H9 (cell line): ENCODE data around the gene P3H2. TPM values are rescaled to one million over a fixed set of nuclear protein-coding genes. Genes with fewer than 3 reads are reported as not detected.

Source experiments
- DNase-seq: peaks from one replicate; pipeline ENCODE4 v3.0.0-alpha.2; 2017
- H2AFZ ChIP-seq: one replicate; pipeline ENCODE4 v1.6.1; 2013; ENCODE audit warnings: mild to moderate bottlenecking, low read length, control low read depth, moderate library complexity
- H2AK5ac ChIP-seq: 2 replicates; pipeline ENCODE4 v1.6.1; 2013; ENCODE audit warnings: low read length, control low read depth, mixed read lengths; ENCODE audit not compliant: insufficient read length
- H2BK120ac ChIP-seq: one replicate; pipeline ENCODE4 v1.6.1; 2013; ENCODE audit warnings: low read depth, mild to moderate bottlenecking, low read length, control low read depth, inconsistent platforms; ENCODE audit not compliant: poor library complexity, severe bottlenecking
- H2BK12ac ChIP-seq: 2 replicates; pipeline ENCODE4 v1.6.1; 2013; ENCODE audit warnings: low read length, control low read depth, mixed read lengths, low read depth; ENCODE audit not compliant: insufficient read length
- H2BK15ac ChIP-seq: 2 replicates; pipeline ENCODE4 v1.6.1; 2013; ENCODE audit warnings: low read depth, low read length, control low read depth
- H2BK20ac ChIP-seq: one replicate; pipeline ENCODE4 v1.6.1; 2013; ENCODE audit warnings: low read depth, mild to moderate bottlenecking, low read length, control low read depth, inconsistent platforms; ENCODE audit not compliant: poor library complexity, severe bottlenecking
- H2BK5ac ChIP-seq: 2 replicates; pipeline ENCODE4 v1.6.1; 2013; ENCODE audit warnings: low read length, control low read depth, mixed read lengths; ENCODE audit not compliant: insufficient read length
- H3K14ac ChIP-seq: 2 replicates; pipeline ENCODE4 v1.6.1; 2013; ENCODE audit warnings: low read length, control low read depth; ENCODE audit not compliant: insufficient read depth
- H3K18ac ChIP-seq: 2 replicates; pipeline ENCODE4 v1.6.1; 2013; ENCODE audit warnings: low read depth, mild to moderate bottlenecking, mixed read lengths, low read length, control low read depth; ENCODE audit not compliant: insufficient read length
- H3K23ac ChIP-seq: 2 replicates; pipeline ENCODE4 v1.6.1; 2013; ENCODE audit warnings: low read length, control low read depth, mixed read lengths, low read depth; ENCODE audit not compliant: insufficient read length
- H3K23me2 ChIP-seq: 2 replicates; pipeline ENCODE4 v1.6.1; 2013; ENCODE audit warnings: low read depth, mild to moderate bottlenecking, mixed read lengths, low read length, control low read depth; ENCODE audit not compliant: insufficient read length, poor library complexity, severe bottlenecking
- H3K27ac ChIP-seq: 2 replicates; pipeline ENCODE4 v1.5.1; 2013; ENCODE audit warnings: low read length, control low read depth, mixed read lengths, low read depth; ENCODE audit not compliant: insufficient read length
- H3K27me3 ChIP-seq: 2 replicates; pipeline ENCODE4 v1.6.1; 2013; ENCODE audit warnings: low read length, control low read depth, inconsistent platforms; ENCODE audit not compliant: insufficient read depth
- H3K4ac ChIP-seq: 2 replicates; pipeline ENCODE4 v1.6.1; 2013; ENCODE audit warnings: low read depth, mild to moderate bottlenecking, control low read depth, inconsistent platforms, low read length, moderate library complexity
- H3K4me1 ChIP-seq: 2 replicates; pipeline ENCODE4 v1.6.1; 2013; ENCODE audit warnings: low read length, control low read depth, inconsistent platforms; ENCODE audit not compliant: insufficient read depth
- H3K4me2 ChIP-seq: 2 replicates; pipeline ENCODE4 v1.6.1; 2013; ENCODE audit warnings: low read length, control low read depth, mixed read lengths; ENCODE audit not compliant: insufficient read length, insufficient read depth
- H3K56ac ChIP-seq: 2 replicates; pipeline ENCODE4 v1.6.1; 2013; ENCODE audit warnings: low read depth, mild to moderate bottlenecking, mixed read lengths, low read length, control low read depth; ENCODE audit not compliant: insufficient read length
- H3K79me1 ChIP-seq: 2 replicates; pipeline ENCODE4 v1.6.1; 2013; ENCODE audit warnings: low read depth, mild to moderate bottlenecking, moderate library complexity, low read length, control low read depth, inconsistent platforms; ENCODE audit not compliant: insufficient read depth, poor library complexity, severe bottlenecking
- H3K79me2 ChIP-seq: 2 replicates; pipeline ENCODE4 v1.6.1; 2013; ENCODE audit warnings: low read length, control low read depth, inconsistent platforms; ENCODE audit not compliant: insufficient read depth
- H3K9ac ChIP-seq: 2 replicates; pipeline ENCODE4 v1.6.1; 2013; ENCODE audit warnings: low read length, control low read depth, mixed read lengths; ENCODE audit not compliant: insufficient read length; ENCODE audit errors: extremely low read depth
- H3K9me3 ChIP-seq: one replicate; pipeline ENCODE4 v1.6.1; 2013; ENCODE audit warnings: low read depth, low read length, inconsistent platforms; ENCODE audit not compliant: control insufficient read depth
- H3T11ph ChIP-seq: one replicate; pipeline ENCODE4 v1.6.1; 2013; ENCODE audit warnings: mild to moderate bottlenecking, low read length, control low read depth, inconsistent platforms
- H4K20me1 ChIP-seq: one replicate; pipeline ENCODE4 v1.6.1; 2013; ENCODE audit not compliant: control insufficient read depth, insufficient read length, insufficient read depth
- H4K5ac ChIP-seq: 2 replicates; pipeline ENCODE4 v1.6.1; 2013; ENCODE audit warnings: low read depth, mild to moderate bottlenecking, mixed read lengths, low read length, control low read depth; ENCODE audit not compliant: insufficient read length
- H4K8ac ChIP-seq: replicated peaks from 2 replicates; pipeline ENCODE4 v1.6.1; 2013; ENCODE audit warnings: low read length, control low read depth, mixed read lengths, low read depth; ENCODE audit not compliant: insufficient read length
- H4K91ac ChIP-seq: 2 replicates; pipeline ENCODE4 v1.6.1; 2013; ENCODE audit warnings: low read depth, mild to moderate bottlenecking, moderate library complexity, mixed read lengths, low read length, control low read depth; ENCODE audit not compliant: insufficient read length
- H3K27ac Mint-ChIP-seq, 3 experiments: 2 replicates in 2 of 3; 3 replicates in 1 of 3; pipeline ENCODE4 v1.8.0; 2020 to 2021; ENCODE audit warnings: mixed read lengths in 3 of 3, mild to moderate bottlenecking in 1 of 3, moderate library complexity in 1 of 3
- H3K27me3 Mint-ChIP-seq: 2 replicates; pipeline ENCODE4 v1.8.0; 2021; ENCODE audit warnings: low read depth, mild to moderate bottlenecking, moderate library complexity, mixed read lengths
- H3K36me3 Mint-ChIP-seq, 3 experiments: 2 replicates in 2 of 3; 3 replicates in 1 of 3; pipeline ENCODE4 v1.8.0; 2020 to 2021; ENCODE audit warnings: low read depth in 3 of 3, mixed read lengths in 3 of 3; ENCODE audit not compliant: insufficient read depth in 1 of 3
- H3K4me1 Mint-ChIP-seq, 2 experiments: 2 replicates each; pipeline ENCODE4 v1.8.0; 2020; ENCODE audit warnings: mixed read lengths in 2 of 2
- H3K4me3 Mint-ChIP-seq, 2 experiments: 2 replicates in 1 of 2; 3 replicates in 1 of 2; pipeline ENCODE4 v1.8.0; 2020 to 2021; ENCODE audit warnings: mild to moderate bottlenecking in 2 of 2, mixed read lengths in 2 of 2, moderate library complexity in 1 of 2
- H3K9me3 Mint-ChIP-seq, 2 experiments: 2 replicates in 1 of 2; 3 replicates in 1 of 2; pipeline ENCODE4 v1.8.0; 2020; ENCODE audit warnings: mild to moderate bottlenecking in 2 of 2, mixed read lengths in 2 of 2, moderate library complexity in 1 of 2
- WGBS: extraction: QIAGEN DNeasy Blood & Tissue Kit; methylation state at CpG from one replicate; pipeline ENCODE4 v1.1.7; 2013; ENCODE audit warnings: missing lambda C conversion rate, low lambda C conversion rate, mixed read lengths; ENCODE audit not compliant: insufficient read length; ENCODE audit errors: extremely low coverage; 5-methylcytosine and 5-hydroxymethylcytosine counted together
- total RNA-seq: library from RNA; stranded (reverse); gene quantifications from 2 replicates; pipeline ENCODE4 v1.2.1, GENCODE V29; 2021
- TF ChIP-seq, protein P1 (sequence below): fragments of 200-600 bp; sonication (generic); conservative IDR thresholded peaks from 3 replicates; pipeline ENCODE4 v1.8.0; 2021; ENCODE audit warnings: antibody characterized with exemption, mild to moderate bottlenecking

P3H2 gene
- total RNA-seq, 1 experiment from 2014 or later: 41.5 TPM

DNA sequence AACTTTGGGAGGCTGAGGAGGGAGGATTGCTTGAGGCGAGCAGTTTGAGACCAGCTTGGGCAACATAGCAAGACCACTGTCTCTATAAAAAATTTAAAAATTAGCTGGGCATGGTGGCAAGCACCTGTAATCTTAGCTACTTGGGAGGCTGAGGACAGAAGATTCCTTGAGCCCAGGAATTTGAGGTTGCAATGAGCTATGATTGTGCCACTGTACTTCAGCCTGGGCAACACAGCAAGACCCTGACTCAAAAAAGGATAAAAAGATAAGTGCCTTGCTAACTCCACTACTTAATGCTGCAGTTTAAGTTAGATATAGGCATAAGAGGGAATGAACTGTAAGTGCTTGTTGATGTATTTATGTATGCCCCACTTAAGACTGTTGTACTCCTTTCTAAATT, 102.2 kb downstream of the P3H2 start:
- Mint-ChIP-seq H3K27ac (no peak overlapping the region), H3K4me1 (peaks cover 61 to 64% of the 10 kb centered on the region in 2 experiments), H3K4me3 (no peak overlapping the region), H3K9me3 (no peaks in the 10 kb centered on the region), H3K36me3 (peaks cover 0 to 9% (median 2%) of the 10 kb centered on the region in 3 experiments; a peak in 4 of 7 replicates), H3K27me3 (no peaks in the 10 kb centered on the region)
- Histone ChIP-seq H4K5ac (no peak overlapping the region), H3K9ac (no peak overlapping the region), H2BK120ac (no peak overlapping the region), H3K9me3 (no peaks in the 10 kb centered on the region), H2AFZ (no peak overlapping the region), H3K18ac (no peak overlapping the region), H4K20me1 (no peaks in the 10 kb centered on the region), H3T11ph (no peak overlapping the region), H3K14ac (no peak overlapping the region), H2AK5ac (no peak overlapping the region), H3K79me1 (no peaks in the 10 kb centered on the region), H2BK5ac (no peak overlapping the region), H3K79me2 (no peaks in the 10 kb centered on the region), H3K23me2 (no peaks in the 10 kb centered on the region), H3K4me1 (peaks cover 8% of the 10 kb centered on the region), H4K8ac (no peak overlapping the region), H3K27ac (no peak overlapping the region), H2BK15ac (no peak overlapping the region), H3K56ac (no peak overlapping the region), H3K23ac (no peak overlapping the region), H3K4ac (no peak overlapping the region), H2BK12ac (no peak overlapping the region), H4K91ac (no peak overlapping the region), H3K4me2 (no peak overlapping the region), H2BK20ac (no peak overlapping the region), H3K27me3 (no peaks in the 10 kb centered on the region)
- DNase-seq: no peak
- WGBS: no CpG with 5 or more reads among the region's 1 CpG
- TF ChIP-seq, protein P1, sequence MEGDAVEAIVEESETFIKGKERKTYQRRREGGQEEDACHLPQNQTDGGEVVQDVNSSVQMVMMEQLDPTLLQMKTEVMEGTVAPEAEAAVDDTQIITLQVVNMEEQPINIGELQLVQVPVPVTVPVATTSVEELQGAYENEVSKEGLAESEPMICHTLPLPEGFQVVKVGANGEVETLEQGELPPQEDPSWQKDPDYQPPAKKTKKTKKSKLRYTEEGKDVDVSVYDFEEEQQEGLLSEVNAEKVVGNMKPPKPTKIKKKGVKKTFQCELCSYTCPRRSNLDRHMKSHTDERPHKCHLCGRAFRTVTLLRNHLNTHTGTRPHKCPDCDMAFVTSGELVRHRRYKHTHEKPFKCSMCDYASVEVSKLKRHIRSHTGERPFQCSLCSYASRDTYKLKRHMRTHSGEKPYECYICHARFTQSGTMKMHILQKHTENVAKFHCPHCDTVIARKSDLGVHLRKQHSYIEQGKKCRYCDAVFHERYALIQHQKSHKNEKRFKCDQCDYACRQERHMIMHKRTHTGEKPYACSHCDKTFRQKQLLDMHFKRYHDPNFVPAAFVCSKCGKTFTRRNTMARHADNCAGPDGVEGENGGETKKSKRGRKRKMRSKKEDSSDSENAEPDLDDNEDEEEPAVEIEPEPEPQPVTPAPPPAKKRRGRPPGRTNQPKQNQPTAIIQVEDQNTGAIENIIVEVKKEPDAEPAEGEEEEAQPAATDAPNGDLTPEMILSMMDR: no peak
